ENCODE results near the gene TDRKH.

DNA sequence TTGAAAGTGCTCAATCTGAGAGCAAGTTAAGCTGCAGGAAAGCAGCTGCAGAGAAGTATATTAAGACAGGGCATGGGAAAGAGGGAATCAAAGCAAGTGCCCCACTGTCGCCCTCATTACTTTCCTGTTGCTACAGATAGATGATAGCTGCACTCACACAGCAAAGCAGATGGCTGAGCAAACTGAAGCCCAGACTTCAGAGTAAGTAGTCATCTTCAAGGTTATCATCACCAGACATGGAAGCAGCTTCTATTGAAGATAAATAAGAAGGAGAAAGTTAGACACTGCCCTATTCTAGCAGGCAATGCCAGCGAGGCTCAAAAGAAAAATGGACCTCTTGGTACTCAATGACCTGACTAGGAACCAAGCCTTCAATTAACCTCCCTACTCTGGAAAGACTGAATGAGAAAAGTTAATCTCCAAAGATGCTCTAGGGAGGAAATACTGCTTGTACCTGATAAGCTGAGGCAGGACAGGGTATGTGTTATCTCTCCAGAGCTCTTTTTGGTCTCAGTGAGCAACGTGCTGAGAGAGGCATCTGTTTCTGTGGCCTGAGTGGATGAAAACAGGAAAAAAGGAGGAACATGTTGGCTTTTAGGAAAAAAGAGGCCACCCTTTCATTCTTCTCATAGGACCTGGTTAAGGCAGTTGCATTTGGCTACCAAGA lies 15.9 kb downstream of the TDRKH start:
- TF ChIP-seq, protein P1, sequence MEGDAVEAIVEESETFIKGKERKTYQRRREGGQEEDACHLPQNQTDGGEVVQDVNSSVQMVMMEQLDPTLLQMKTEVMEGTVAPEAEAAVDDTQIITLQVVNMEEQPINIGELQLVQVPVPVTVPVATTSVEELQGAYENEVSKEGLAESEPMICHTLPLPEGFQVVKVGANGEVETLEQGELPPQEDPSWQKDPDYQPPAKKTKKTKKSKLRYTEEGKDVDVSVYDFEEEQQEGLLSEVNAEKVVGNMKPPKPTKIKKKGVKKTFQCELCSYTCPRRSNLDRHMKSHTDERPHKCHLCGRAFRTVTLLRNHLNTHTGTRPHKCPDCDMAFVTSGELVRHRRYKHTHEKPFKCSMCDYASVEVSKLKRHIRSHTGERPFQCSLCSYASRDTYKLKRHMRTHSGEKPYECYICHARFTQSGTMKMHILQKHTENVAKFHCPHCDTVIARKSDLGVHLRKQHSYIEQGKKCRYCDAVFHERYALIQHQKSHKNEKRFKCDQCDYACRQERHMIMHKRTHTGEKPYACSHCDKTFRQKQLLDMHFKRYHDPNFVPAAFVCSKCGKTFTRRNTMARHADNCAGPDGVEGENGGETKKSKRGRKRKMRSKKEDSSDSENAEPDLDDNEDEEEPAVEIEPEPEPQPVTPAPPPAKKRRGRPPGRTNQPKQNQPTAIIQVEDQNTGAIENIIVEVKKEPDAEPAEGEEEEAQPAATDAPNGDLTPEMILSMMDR (IDR thresholded peaks at IDR 0.05), result no peak
- no peak for TF ChIP-seq POLR2A (IDR thresholded peaks at IDR 0.05)

Data from testis (tissue), 2 donors.